ENCODE measurements around the gene METTL4. TPM values are rescaled to one million over a fixed set of nuclear protein-coding genes. Genes with fewer than 3 reads are reported as not detected.

Gene METTL4
- total RNA-seq, 2 experiments from 2014 or later, result 20.4 to 22.2 TPM

DNA sequence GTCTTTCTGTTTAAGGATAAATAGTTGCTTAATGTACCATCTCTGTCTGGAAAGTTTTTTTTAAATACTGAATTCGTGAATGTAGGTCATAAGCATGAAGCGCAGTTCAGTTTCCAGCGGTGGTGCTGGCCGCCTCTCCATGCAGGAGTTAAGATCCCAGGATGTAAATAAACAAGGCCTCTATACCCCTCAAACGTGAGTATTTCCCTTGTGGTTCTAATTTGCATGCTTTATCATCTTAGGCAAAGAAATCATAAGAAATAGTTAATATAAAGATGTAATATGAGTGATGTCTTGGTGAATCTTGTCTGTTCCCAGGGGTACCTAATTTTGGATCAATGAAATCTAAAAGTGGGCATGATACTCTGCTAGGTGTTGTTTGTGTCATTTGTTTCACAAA is 1.6 kb upstream of the METTL4 start:
- H3K4me1 Mint-ChIP-seq, result peaks cover 34% of the 10 kb centered on the region
- no peak for DNase-seq
- H3K36me3 Mint-ChIP-seq, result peaks cover 59% of the 10 kb centered on the region
- no peaks in the 10 kb centered on the region for H3K9me3 Mint-ChIP-seq
- peak overlapping the region; percentile 20 for H3K27ac Mint-ChIP-seq
- H3K4me3 Mint-ChIP-seq, result peak overlapping the region; percentile 99
- no peaks in the 10 kb centered on the region for H3K27me3 Mint-ChIP-seq

DNA sequence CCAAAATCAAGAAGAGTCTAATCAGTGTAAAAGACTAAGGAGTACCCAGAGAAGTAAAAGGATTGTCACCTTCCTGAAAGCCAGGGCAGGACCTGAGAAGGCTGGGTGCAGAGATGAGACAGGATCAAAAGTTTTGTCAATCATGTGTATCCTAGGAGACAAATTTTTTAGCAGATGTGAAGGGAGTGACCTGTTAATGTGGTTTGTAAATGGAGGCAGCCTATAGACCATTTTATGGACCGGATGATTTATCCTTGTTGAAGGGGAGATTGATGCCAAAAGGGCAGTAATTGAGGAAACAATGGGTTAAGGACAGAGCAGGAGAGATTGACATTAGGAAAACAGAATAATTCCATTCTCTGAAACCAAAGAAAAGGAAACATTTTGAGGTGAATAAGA is 865 bp upstream of the METTL4 start:
- DNase-seq, result no peak
- Mint-ChIP-seq H3K4me1 (peaks cover 39% of the 10 kb centered on the region), H3K9me3 (no peaks in the 10 kb centered on the region), H3K36me3 (peaks cover 60% of the 10 kb centered on the region), H3K4me3 (peak overlapping the region; percentile 99), H3K27me3 (no peaks in the 10 kb centered on the region), H3K27ac (peak overlapping the region; percentile 99)

DNA sequence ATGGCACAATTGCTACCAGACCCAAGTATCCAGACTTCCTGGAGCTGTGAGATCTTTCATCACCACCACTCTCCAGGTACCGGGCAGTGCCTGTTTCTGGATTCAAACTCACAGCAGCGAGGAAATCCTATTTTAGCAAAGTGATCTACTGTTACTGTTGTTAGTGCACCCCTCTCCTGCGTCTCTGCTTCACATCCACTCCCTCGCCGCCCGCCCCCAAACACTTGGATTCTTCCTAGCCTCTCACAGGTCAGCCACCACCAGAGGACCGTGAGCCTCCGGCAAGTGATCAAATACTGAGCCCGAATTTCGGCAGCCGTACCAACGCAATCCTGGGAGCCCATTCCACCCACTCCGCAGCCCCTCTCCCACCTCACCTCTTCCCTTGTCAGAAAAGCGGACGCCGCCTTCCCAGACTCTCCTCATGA is 519 bp downstream of the METTL4 start:
- Mint-ChIP-seq H3K27me3 (no peaks in the 10 kb centered on the region), H3K27ac (peak overlapping the region; percentile 99), H3K36me3 (peaks cover 53% of the 10 kb centered on the region), H3K4me1 (peaks cover 40% of the 10 kb centered on the region), H3K9me3 (no peaks in the 10 kb centered on the region), H3K4me3 (peak overlapping the region; percentile 99)
- peak; percentile 56 for DNase-seq

DNA sequence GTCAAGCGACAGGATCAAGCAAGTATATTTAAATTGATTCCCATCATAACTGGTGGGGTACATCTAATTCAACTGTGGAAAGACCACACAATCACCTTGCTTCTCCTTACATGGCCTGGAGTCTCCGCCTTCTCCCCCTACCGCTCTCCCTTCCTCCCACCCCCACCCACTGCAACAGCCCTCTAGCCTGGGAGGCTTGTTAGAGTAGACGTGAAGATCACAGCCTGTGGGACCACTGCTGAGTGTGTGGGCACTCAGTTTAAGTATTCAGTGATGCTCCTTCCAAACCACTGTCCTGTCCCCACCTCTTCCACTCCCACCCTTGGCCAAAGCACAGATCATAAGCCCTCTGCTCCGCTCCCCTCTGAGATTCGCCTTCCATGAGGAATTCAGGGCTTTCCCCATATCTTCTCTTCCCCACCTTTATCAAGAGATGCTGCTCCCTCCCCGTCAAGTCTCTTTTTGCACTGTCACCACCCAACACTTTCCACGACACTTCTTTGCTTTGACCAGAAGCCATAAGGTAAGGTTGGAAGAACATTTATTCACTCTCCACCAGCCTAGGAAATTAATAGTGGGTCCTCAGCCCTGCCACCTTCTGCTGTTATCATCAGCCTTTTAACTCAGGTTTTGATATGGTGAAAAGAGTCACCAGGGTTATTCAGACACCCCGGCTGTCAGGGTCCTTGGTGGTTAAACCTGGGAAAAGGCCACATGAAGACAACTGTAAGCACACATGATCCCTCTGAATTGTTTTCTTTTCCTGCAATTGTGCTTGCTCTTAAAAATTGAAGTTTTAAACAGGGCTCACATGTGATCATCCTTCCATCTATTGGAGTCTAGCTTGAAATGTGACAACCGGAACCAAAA is 1.7 kb downstream of the METTL4 start:
- Mint-ChIP-seq H3K4me3 (peak overlapping the region; percentile 99), H3K9me3 (no peaks in the 10 kb centered on the region), H3K27me3 (no peaks in the 10 kb centered on the region), H3K36me3 (peaks cover 51% of the 10 kb centered on the region), H3K4me1 (peaks cover 40% of the 10 kb centered on the region), H3K27ac (peak overlapping the region; percentile 17)
- DNase-seq, result no peak

DNA sequence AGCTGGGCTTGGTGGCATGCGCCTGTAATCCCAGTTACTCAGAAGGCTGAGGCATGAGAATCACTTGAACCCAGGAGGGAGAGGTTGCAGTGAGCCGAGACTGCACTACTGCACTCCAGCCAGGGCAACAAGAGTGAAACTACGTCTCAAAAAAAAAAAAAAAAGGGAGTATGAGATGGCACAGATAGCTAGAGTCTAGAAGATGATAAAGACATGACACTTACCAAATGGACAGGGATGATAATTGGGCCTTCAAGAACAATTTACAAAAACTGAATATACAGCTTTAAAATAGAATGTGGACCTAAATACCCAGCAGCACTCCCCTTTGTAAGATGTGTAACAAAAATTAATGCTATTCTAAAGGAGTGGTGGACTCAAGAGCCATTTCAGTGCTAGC is 2.7 kb downstream of the METTL4 start:
- DNase-seq, result no peak
- H3K27me3 Mint-ChIP-seq, result no peaks in the 10 kb centered on the region
- no peak overlapping the region for H3K27ac Mint-ChIP-seq
- H3K9me3 Mint-ChIP-seq, result no peaks in the 10 kb centered on the region
- no peak overlapping the region for H3K4me3 Mint-ChIP-seq
- H3K4me1 Mint-ChIP-seq, result peaks cover 43% of the 10 kb centered on the region
- peaks cover 48% of the 10 kb centered on the region for H3K36me3 Mint-ChIP-seq

DNA sequence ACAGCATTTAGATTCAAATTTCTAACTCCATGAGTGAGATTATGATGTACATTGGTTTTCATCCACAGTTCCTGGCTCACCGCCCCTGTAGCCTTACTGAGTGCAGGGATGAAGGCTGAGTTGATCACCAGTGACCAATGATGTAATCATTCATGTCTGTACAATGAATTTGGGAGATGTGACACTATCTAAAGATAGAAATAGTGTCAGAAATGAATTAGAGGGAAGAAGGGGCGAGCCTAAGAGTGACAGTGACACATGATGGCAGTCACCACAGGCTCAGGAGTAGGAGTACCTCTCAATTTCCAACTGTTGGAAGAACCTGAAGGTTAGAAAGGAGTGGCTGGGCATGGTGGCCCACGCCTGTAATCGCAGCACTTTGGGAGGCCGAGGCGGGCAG is 3.2 kb downstream of the METTL4 start:
- Mint-ChIP-seq H3K9me3 (no peaks in the 10 kb centered on the region), H3K27ac (no peak overlapping the region), H3K4me3 (no peak overlapping the region), H3K36me3 (peaks cover 45% of the 10 kb centered on the region), H3K27me3 (no peaks in the 10 kb centered on the region), H3K4me1 (peaks cover 40% of the 10 kb centered on the region)
- no peak for DNase-seq

DNA sequence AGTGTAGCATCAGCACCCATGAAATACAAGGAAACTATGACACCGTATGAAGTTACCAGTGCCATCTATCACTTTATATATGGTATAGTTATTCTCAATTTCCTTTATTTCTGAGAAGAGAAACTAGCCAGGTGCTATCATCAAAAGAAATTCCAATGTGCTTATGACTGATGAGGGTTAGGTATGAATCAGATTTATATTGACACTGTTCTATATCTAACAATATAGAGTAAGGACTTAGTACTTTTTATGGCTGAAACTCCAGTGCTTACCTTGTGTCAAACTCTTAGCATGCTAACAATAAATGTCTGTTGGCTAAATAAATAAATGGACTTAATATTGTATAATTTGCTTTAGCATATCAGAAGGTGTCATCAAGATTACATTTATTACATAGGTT is 6.9 kb downstream of the METTL4 start:
- H3K9me3 Mint-ChIP-seq, result no peaks in the 10 kb centered on the region
- DNase-seq, result no peak
- H3K36me3 Mint-ChIP-seq, result peaks cover 35% of the 10 kb centered on the region
- H3K4me1 Mint-ChIP-seq, result peaks cover 27% of the 10 kb centered on the region
- no peak overlapping the region for H3K27ac Mint-ChIP-seq
- no peak overlapping the region for H3K4me3 Mint-ChIP-seq
- no peaks in the 10 kb centered on the region for H3K27me3 Mint-ChIP-seq

DNA sequence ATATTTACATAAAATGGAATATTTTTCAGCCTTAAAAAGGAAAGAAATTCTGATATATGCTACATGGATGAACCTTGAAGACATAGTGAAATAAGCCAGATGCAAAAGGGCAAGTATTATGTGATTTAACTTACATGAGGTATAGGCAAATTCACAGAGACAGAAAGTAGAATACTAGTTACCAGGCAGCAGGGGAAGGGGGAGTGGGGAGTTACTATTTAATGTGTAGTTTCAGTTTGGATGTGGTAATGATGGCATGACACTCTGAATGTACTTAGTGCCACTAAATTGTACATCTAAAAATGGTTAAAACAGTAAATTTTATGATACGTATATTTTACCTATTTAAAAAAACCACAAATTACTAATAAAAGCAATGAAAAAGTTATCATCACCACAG is 12.1 kb downstream of the METTL4 start:
- Mint-ChIP-seq H3K4me1 (peaks cover 6% of the 10 kb centered on the region), H3K9me3 (no peaks in the 10 kb centered on the region), H3K4me3 (no peak overlapping the region), H3K27ac (no peak overlapping the region), H3K27me3 (no peaks in the 10 kb centered on the region), H3K36me3 (peaks cover 9% of the 10 kb centered on the region)
- DNase-seq, result no peak

DNA sequence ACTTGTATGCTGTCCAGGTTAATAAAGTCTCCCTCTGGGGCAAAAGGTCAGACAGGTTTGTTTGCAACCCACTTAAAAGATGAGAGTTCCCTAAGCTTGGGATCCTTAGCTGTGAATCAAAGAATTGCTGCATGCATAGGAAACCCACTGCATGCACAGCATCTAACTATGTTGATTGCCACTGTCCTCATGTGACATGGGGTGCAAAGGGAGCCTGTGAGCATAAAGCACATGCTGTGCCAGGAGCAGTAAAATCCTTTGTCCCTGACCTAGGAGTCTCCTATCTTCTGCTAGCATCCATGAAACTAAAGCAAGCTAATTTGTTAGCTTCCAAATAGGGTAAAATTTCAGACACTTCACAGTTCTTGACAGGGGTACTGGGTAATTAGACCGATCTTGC is 13.8 kb downstream of the METTL4 start:
- Mint-ChIP-seq H3K4me1 (peaks cover 6% of the 10 kb centered on the region), H3K36me3 (peaks cover 7% of the 10 kb centered on the region), H3K27ac (no peak overlapping the region), H3K27me3 (no peaks in the 10 kb centered on the region), H3K9me3 (no peaks in the 10 kb centered on the region), H3K4me3 (no peak overlapping the region)
- no peak for DNase-seq

DNA sequence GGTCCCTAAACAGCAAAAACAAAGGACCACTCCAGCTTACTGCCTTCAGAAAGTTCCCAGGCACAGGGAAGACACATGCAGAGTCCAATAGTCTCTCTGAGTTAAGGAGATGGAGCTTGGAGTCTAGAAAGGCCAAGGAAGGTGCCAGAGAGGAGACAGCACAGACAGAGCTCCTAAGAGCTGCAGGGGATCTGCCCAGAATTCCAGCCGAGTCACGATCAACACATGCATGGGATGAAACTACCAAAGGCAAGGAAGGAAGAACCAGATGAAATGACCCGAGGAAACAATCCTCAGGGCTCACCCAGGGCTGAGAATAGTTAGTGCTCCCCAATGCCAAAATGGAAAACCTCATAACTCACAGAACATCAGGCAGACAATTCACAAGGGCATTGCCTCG is 15.4 kb downstream of the METTL4 start:
- no peak overlapping the region for H3K27ac Mint-ChIP-seq
- H3K4me3 Mint-ChIP-seq, result no peak overlapping the region
- no peak for DNase-seq
- H3K9me3 Mint-ChIP-seq, result no peaks in the 10 kb centered on the region
- H3K4me1 Mint-ChIP-seq, result peaks cover 8% of the 10 kb centered on the region
- H3K27me3 Mint-ChIP-seq, result no peaks in the 10 kb centered on the region
- H3K36me3 Mint-ChIP-seq, result peaks cover 7% of the 10 kb centered on the region

DNA sequence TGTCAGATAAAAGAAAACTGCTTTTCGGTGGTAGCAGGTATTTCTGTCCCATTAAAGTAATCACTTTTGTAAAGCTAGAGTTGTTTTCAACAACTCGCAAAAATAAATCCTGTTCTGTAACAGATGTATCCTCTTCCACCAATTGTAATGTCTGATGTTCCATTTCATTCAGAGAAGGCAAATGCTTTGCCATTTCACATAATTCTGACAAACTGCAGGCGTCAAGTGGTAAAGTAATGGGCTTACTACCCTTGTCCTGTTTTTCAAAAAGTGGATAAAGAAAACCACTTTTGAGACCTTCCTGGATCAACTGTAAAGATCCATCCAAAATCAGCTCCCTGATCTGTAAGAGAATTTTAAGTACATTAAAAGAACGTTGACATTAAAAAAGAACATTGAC is 16.6 kb downstream of the METTL4 start:
- Mint-ChIP-seq H3K27ac (no peak overlapping the region), H3K27me3 (no peaks in the 10 kb centered on the region), H3K4me3 (no peak overlapping the region), H3K4me1 (peaks cover 11% of the 10 kb centered on the region), H3K9me3 (no peaks in the 10 kb centered on the region), H3K36me3 (peaks cover 10% of the 10 kb centered on the region)
- DNase-seq, result no peak

DNA sequence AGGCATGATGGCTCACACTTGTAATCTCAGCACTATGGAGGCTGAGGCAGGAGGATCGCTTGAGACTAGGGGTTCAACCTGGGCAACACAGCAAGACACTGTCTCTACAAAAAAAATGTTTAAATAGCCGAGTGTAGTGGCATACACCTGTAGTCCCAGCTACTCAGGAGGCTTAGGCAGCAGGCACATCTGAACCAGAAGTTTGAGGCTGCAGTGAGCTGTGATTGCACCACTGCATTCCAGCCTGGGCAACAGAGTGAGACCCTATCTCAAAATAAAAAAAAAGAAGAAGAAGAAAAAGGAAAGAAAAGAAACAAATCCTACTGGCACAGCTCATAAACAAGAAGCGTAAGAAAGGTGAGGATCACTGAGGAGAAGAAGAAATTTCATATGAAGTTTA is 19.9 kb downstream of the METTL4 start:
- no peak for DNase-seq
- Mint-ChIP-seq H3K4me3 (no peak overlapping the region), H3K36me3 (peaks cover 14% of the 10 kb centered on the region), H3K27ac (no peak overlapping the region), H3K9me3 (no peaks in the 10 kb centered on the region), H3K27me3 (no peaks in the 10 kb centered on the region), H3K4me1 (peaks cover 9% of the 10 kb centered on the region)

DNA sequence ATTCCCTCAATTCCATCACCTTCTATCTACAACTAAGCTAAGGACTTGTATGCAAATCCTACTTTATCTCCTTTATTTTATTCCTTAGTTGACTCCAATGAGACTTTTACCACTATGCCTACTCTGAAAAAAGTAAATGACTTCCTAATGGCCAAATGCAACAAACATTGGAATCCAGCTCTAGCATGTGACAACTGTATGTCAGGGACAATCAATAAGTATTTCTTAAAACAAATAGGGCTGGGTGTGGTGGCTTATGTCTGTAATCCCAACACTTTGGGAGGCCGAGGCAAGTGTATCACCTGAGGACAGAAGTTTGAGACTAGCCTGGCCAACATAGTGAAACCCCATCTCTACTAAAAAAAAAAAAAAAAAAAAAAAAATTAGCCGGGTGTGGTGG is 21.8 kb downstream of the METTL4 start:
- Mint-ChIP-seq H3K36me3 (peaks cover 14% of the 10 kb centered on the region), H3K9me3 (no peaks in the 10 kb centered on the region), H3K27ac (no peak overlapping the region), H3K27me3 (no peaks in the 10 kb centered on the region), H3K4me3 (no peak overlapping the region), H3K4me1 (peaks cover 9% of the 10 kb centered on the region)
- DNase-seq, result no peak

DNA sequence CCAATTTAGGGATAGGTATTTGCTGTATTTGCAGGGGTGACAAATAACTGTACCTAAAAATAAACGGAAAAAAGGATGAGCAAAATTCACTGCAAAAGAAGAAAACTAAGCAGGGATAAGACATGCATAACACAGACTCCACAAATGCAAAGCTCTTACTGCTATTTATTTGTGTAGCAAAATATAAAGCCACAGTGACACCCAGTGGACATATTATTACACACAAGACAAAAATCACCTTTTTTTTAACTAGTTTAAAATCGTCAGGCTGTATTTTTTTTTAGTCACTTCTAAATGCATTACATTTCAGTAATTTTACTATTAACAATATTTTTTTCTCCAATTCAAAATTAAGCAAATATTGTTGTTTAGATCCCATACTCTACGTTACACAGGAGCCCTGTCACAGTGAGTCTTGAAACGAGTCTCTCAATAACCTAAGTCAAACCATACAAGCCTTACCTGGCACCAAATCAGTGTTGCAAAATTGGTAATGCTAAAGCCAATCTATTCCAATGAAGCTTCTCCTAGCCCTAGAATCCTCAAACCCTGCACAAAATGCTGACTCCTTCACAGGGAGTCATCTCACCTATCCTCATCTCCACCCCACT is 23.7 kb downstream of the METTL4 start:
- Mint-ChIP-seq H3K27me3 (no peaks in the 10 kb centered on the region), H3K27ac (no peak overlapping the region), H3K36me3 (peaks cover 14% of the 10 kb centered on the region), H3K4me3 (no peak overlapping the region), H3K9me3 (no peaks in the 10 kb centered on the region), H3K4me1 (peaks cover 9% of the 10 kb centered on the region)
- DNase-seq, result no peak

DNA sequence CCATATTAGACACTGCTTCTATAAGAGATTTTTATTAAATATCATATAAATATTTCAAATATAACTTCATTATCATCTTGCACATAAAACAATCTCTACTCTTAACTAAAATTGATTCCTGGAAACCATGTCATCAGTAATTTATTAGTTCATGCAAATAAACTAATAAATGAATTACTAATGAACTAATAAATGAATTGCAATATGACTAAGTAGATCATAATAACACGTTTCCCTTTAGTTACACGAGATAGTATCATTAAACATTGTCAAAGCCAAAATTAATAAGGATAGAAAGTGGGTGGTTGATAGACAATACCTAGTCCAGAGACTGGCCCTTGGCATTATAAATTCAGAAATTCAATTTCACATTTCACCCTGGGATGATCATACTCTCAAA is 26.1 kb downstream of the METTL4 start:
- peaks cover 4% of the 10 kb centered on the region for H3K36me3 Mint-ChIP-seq
- no peaks in the 10 kb centered on the region for H3K27me3 Mint-ChIP-seq
- DNase-seq, result no peak
- no peak overlapping the region for H3K27ac Mint-ChIP-seq
- H3K4me1 Mint-ChIP-seq, result peaks cover 5% of the 10 kb centered on the region
- H3K9me3 Mint-ChIP-seq, result no peaks in the 10 kb centered on the region
- no peak overlapping the region for H3K4me3 Mint-ChIP-seq
